Stimulated activated memory B cell treated with anti-CD40 and anti-IgM and Interleukin-4, amounts not matched to agents 10 μg/mL and 1 μg/mL and 100 μg/mL, for 72 hours (primary cell): ENCODE results near the gene SFT2D1.
"Not testable (repeated sequence)": the region's sequence is repeated elsewhere in the genome, so short reads cannot be mapped to it uniquely, and the experiment has no call there.

Experiments used
- ATAC-seq: fragments of 150-1000 bp; cut with Tn5 transposase; 2 replicates; pipeline ENCODE4 v1.10.0; 2021
- H3K27ac Mint-ChIP-seq: one replicate; pipeline ENCODE4 v1.8.0; 2022; ENCODE audit warnings: mild to moderate bottlenecking, mixed read lengths
- H3K27me3 Mint-ChIP-seq: one replicate; pipeline ENCODE4 v1.8.0; 2022; ENCODE audit warnings: mixed read lengths
- H3K36me3 Mint-ChIP-seq: one replicate; pipeline ENCODE4 v1.8.0; 2022; ENCODE audit warnings: mixed read lengths
- H3K4me1 Mint-ChIP-seq: one replicate; pipeline ENCODE4 v1.8.0; 2022; ENCODE audit warnings: mixed read lengths
- H3K4me3 Mint-ChIP-seq: one replicate; pipeline ENCODE4 v1.8.0; 2022; ENCODE audit warnings: mild to moderate bottlenecking, moderate library complexity, mixed read lengths
- H3K9me3 Mint-ChIP-seq: one replicate; pipeline ENCODE4 v1.8.0; 2022; ENCODE audit warnings: mixed read lengths

Gene SFT2D1

GRCh38 chr6:166342349-166343149 is at the start of gene SFT2D1:
Gene SFT2D1 (minus strand): TSS chr6:166342545. CDS start chr6:166342481, 64 bp downstream.
- peak within 1 kb of the TSS; percentile 94 for H3K27ac Mint-ChIP-seq
- H3K9me3 Mint-ChIP-seq = no peaks in the 10 kb centered on the region

GRCh38 chr6:166389119-166389518 is 46.8 kb upstream of the SFT2D1 start:
- H3K36me3 Mint-ChIP-seq = no peaks in the 10 kb centered on the region
- H3K27me3 Mint-ChIP-seq = no peaks in the 10 kb centered on the region
- H3K4me1 Mint-ChIP-seq = no peaks in the 10 kb centered on the region
- H3K4me3 Mint-ChIP-seq = no peak overlapping the region
- no peak for ATAC-seq
- no peaks in the 10 kb centered on the region for H3K9me3 Mint-ChIP-seq
- no peak overlapping the region for H3K27ac Mint-ChIP-seq

More at GRCh38 chr6:166342349-166343149, at the start of gene SFT2D1:
- H3K4me1 Mint-ChIP-seq = peaks cover 11% of the 10 kb centered on the region
- H3K4me3 Mint-ChIP-seq = peak within 1 kb of the TSS; percentile 84
- H3K27me3 Mint-ChIP-seq = no peaks in the 10 kb centered on the region
- peak; percentile 93 for ATAC-seq
- H3K36me3 Mint-ChIP-seq = peaks cover 1% of the 10 kb centered on the region

GRCh38 chr6:166388290-166389004 is 46.1 kb upstream of the SFT2D1 start:
- Mint-ChIP-seq H3K27ac (no peak overlapping the region), H3K9me3 (no peaks in the 10 kb centered on the region), H3K4me3 (no peak overlapping the region), H3K36me3 (no peaks in the 10 kb centered on the region), H3K4me1 (no peaks in the 10 kb centered on the region), H3K27me3 (no peaks in the 10 kb centered on the region)
- no peak for ATAC-seq

- Mint-ChIP-seq H3K4me1 (no peaks in the 10 kb centered on the region), H3K27ac (no peak overlapping the region), H3K36me3 (no peaks in the 10 kb centered on the region), H3K27me3 (no peaks in the 10 kb centered on the region), H3K4me3 (no peak overlapping the region), H3K9me3 (no peaks in the 10 kb centered on the region)
- no peak for ATAC-seq
These were observed 45.4 kb upstream of the SFT2D1 start for GRCh38 chr6:166387642-166388289.

GRCh38 chr6:166387098-166387497 is 44.8 kb upstream of the SFT2D1 start:
- H3K4me3 Mint-ChIP-seq, H3K27me3 Mint-ChIP-seq, H3K36me3 Mint-ChIP-seq, H3K27ac Mint-ChIP-seq, ATAC-seq, H3K4me1 Mint-ChIP-seq, H3K9me3 Mint-ChIP-seq: not testable (repeated sequence)

GRCh38 chr6:166386111-166386510 is 43.8 kb upstream of the SFT2D1 start:
- H3K4me1 Mint-ChIP-seq = peaks cover 11% of the 10 kb centered on the region
- ATAC-seq = no peak
- no peaks in the 10 kb centered on the region for H3K27me3 Mint-ChIP-seq

GRCh38 chr6:166383802-166384363 is 41.5 kb upstream of the SFT2D1 start:
- H3K27me3 Mint-ChIP-seq, ATAC-seq, H3K36me3 Mint-ChIP-seq, H3K9me3 Mint-ChIP-seq: not testable (repeated sequence)
- H3K4me1 Mint-ChIP-seq = peaks cover 12% of the 10 kb centered on the region
- H3K27ac Mint-ChIP-seq = peak overlapping the region; percentile 79
- peak overlapping the region; percentile 91 for H3K4me3 Mint-ChIP-seq

More at GRCh38 chr6:166386111-166386510, 43.8 kb upstream of the SFT2D1 start:
- Mint-ChIP-seq H3K9me3 (no peaks in the 10 kb centered on the region), H3K36me3 (no peaks in the 10 kb centered on the region), H3K27ac (no peak overlapping the region), H3K4me3 (no peak overlapping the region)

GRCh38 chr6:166382933-166383801 is 40.8 kb upstream of the SFT2D1 start, which contains the start of gene MPC1:
Gene MPC1 (minus strand): TSS chr6:166382940. CDS start chr6:166382876, 64 bp downstream.
- H3K27me3 Mint-ChIP-seq = no peaks in the 10 kb centered on the region
- peak; percentile 97 for ATAC-seq
- peak within 1 kb of the TSS; percentile 91 for H3K4me3 Mint-ChIP-seq
- H3K9me3 Mint-ChIP-seq = no peaks in the 10 kb centered on the region
- H3K27ac Mint-ChIP-seq = peak within 1 kb of the TSS; percentile 79
- H3K4me1 Mint-ChIP-seq = peaks cover 12% of the 10 kb centered on the region
- H3K36me3 Mint-ChIP-seq = no peaks in the 10 kb centered on the region

- Mint-ChIP-seq H3K4me3 (peak overlapping the region; percentile 91), H3K27ac (peak overlapping the region; percentile 79), H3K27me3 (no peaks in the 10 kb centered on the region), H3K36me3 (no peaks in the 10 kb centered on the region), H3K9me3 (no peaks in the 10 kb centered on the region), H3K4me1 (peaks cover 12% of the 10 kb centered on the region)
- ATAC-seq = peak; percentile 54
These were observed 40.2 kb upstream of the SFT2D1 start for GRCh38 chr6:166382500-166382932.

- H3K36me3 Mint-ChIP-seq = no peaks in the 10 kb centered on the region
- H3K9me3 Mint-ChIP-seq = no peaks in the 10 kb centered on the region
- H3K27me3 Mint-ChIP-seq = no peaks in the 10 kb centered on the region
- peaks cover 12% of the 10 kb centered on the region for H3K4me1 Mint-ChIP-seq
- H3K4me3 Mint-ChIP-seq = peak overlapping the region; percentile 91
- peak overlapping the region; percentile 79 for H3K27ac Mint-ChIP-seq
- ATAC-seq = peak; percentile 59
These were observed 39.6 kb upstream of the SFT2D1 start for GRCh38 chr6:166381733-166382499.

GRCh38 chr6:166381381-166381732 is 39.0 kb upstream of the SFT2D1 start:
- Mint-ChIP-seq H3K4me1 (peaks cover 12% of the 10 kb centered on the region), H3K36me3 (no peaks in the 10 kb centered on the region), H3K27me3 (no peaks in the 10 kb centered on the region), H3K27ac (peak overlapping the region; percentile 79), H3K4me3 (peak overlapping the region; percentile 91), H3K9me3 (no peaks in the 10 kb centered on the region)
- ATAC-seq = no peak

GRCh38 chr6:166379800-166380199 is 37.5 kb upstream of the SFT2D1 start:
- no peaks in the 10 kb centered on the region for H3K27me3 Mint-ChIP-seq
- H3K9me3 Mint-ChIP-seq = no peaks in the 10 kb centered on the region
- no peak overlapping the region for H3K27ac Mint-ChIP-seq
- H3K36me3 Mint-ChIP-seq = peaks cover 1% of the 10 kb centered on the region
- H3K4me3 Mint-ChIP-seq = no peak overlapping the region
- no peak for ATAC-seq
- peaks cover 12% of the 10 kb centered on the region for H3K4me1 Mint-ChIP-seq

GRCh38 chr6:166379103-166379586 is 36.8 kb upstream of the SFT2D1 start:
- no peak overlapping the region for H3K4me3 Mint-ChIP-seq
- H3K9me3 Mint-ChIP-seq = no peaks in the 10 kb centered on the region
- no peaks in the 10 kb centered on the region for H3K27me3 Mint-ChIP-seq
- peaks cover 12% of the 10 kb centered on the region for H3K4me1 Mint-ChIP-seq
- H3K27ac Mint-ChIP-seq = no peak overlapping the region
- no peak for ATAC-seq
- H3K36me3 Mint-ChIP-seq = peaks cover 5% of the 10 kb centered on the region

- ATAC-seq = no peak
- no peaks in the 10 kb centered on the region for H3K9me3 Mint-ChIP-seq
- no peaks in the 10 kb centered on the region for H3K27me3 Mint-ChIP-seq
- H3K27ac Mint-ChIP-seq = no peak overlapping the region
- H3K36me3 Mint-ChIP-seq = peaks cover 5% of the 10 kb centered on the region
- peaks cover 12% of the 10 kb centered on the region for H3K4me1 Mint-ChIP-seq
- no peak overlapping the region for H3K4me3 Mint-ChIP-seq
These were observed 35.4 kb upstream of the SFT2D1 start for GRCh38 chr6:166377721-166378120.
